Upper lobe of left lung (tissue), 4 donors: ENCODE results near the gene GLT8D2.

ENCODE experiments used
- CTCF ChIP-seq, 6 experiments: fragments of 450-650 bp in 4 of 6; fragments of 200-600 bp in 2 of 6; sonication (generic) in 2 of 6; IDR thresholded peaks; one replicate each; pipeline ENCODE4 v1.5.1; 2016 to 2019; ENCODE audit warnings: antibody characterized with exemption in 6 of 6
- EP300 ChIP-seq, 4 donors: sonication (generic); formaldehyde crosslinking; IDR thresholded peaks; one replicate each; pipeline ENCODE4 v1.5.1; 2017; ENCODE audit warnings: antibody characterized with exemption in 4 of 4, control low read depth in 2 of 4
- POLR2A ChIP-seq, 4 donors: fragments of 450-650 bp; IDR thresholded peaks; one replicate each; pipeline ENCODE4 v1.5.1; 2016 to 2017; ENCODE audit warnings: antibody characterized with exemption in 4 of 4, mild to moderate bottlenecking in 2 of 4
- POLR2AphosphoS5 ChIP-seq, 2 donors: sonication (generic); formaldehyde crosslinking; IDR thresholded peaks; one replicate each; pipeline ENCODE4 v1.5.1; 2017; ENCODE audit warnings: antibody characterized with exemption in 2 of 2

- no peak for TF ChIP-seq CTCF (IDR thresholded peaks at IDR 0.05)
- no peak for TF ChIP-seq EP300 (IDR thresholded peaks at IDR 0.05)
- TF ChIP-seq POLR2A (IDR thresholded peaks at IDR 0.05) = no peak
- no peak for TF ChIP-seq POLR2AphosphoS5 (IDR thresholded peaks at IDR 0.05)
Measured at GRCh38 chr12:104048811-104049210, 1.2 kb downstream of the GLT8D2 start.
